Astrocyte (in vitro differentiated cells and primary cell): ENCODE measurements around the gene UQCC2.

Experiments used
- CTCF ChIP-seq: IDR thresholded peaks from 2 replicates; pipeline ENCODE4 v1.5.1; 2011; ENCODE audit warnings: low read depth, mild to moderate bottlenecking, inconsistent platforms, low read length, moderate library complexity; ENCODE audit not compliant: insufficient read depth
- EZH2 ChIP-seq: IDR thresholded peaks from 2 replicates; pipeline ENCODE4 v1.6.1; 2012; ENCODE audit warnings: mild to moderate bottlenecking, low read length, inconsistent platforms; ENCODE audit not compliant: insufficient read depth

DNA sequence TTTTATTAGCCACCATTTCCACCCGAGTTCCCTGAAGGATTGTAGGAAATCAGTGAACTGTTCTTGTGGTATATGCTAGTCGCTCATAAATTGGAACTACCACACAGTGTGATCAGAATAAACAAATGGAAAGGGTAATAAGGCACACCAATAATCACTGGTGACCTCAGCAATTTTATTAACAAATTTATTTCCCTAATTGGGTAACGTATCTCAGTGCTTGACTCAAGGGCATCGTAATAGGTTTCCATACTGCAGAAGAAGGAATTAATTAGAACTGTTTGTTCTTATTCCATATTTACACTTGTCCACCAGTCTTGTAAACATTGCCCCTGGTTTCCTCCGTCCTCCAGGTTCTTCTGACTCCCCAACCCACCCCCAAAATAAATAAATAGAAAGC is 10.0 kb upstream of the UQCC2 start:
- no peak for TF ChIP-seq CTCF
- TF ChIP-seq EZH2, result no peak
